OCI-LY7 (cell line): ENCODE measurements around the gene TSPAN7.

Experiments
- CTCF ChIP-seq: fragments of 200-600 bp; sonication (generic); conservative IDR thresholded peaks from 2 replicates; pipeline ENCODE4 v1.5.1; 2014; ENCODE audit warnings: mild to moderate bottlenecking, antibody characterized with exemption, low read length, moderate library complexity, mixed read lengths
- EZH2phosphoT487 ChIP-seq: fragments of 200-600 bp; sonication (generic); IDR thresholded peaks from 2 replicates; pipeline ENCODE4 v1.6.1; 2018; ENCODE audit warnings: low read depth, borderline replicate concordance, mild to moderate bottlenecking, mixed run types, antibody characterized with exemption, low read length, moderate library complexity, mixed read lengths

- TF ChIP-seq CTCF (peak; percentile 59), EZH2phosphoT487 (no peak)
Measured at GRCh38 chrX:38664285-38664684, 102.9 kb downstream of the TSPAN7 start.
